Stimulated activated memory B cell treated with anti-CD40 and anti-IgM and Interleukin-4, amounts not matched to agents 10 μg/mL and 1 μg/mL and 100 μg/mL, for 72 hours (primary cell): Measurements from ENCODE around the gene PACRGL.
"Not testable (repeated sequence)": the region's sequence is repeated elsewhere in the genome, so short reads cannot be mapped to it uniquely, and the experiment has no call there.

Experiments
- ATAC-seq: fragments of 150-1000 bp; cut with Tn5 transposase; 2 replicates; pipeline ENCODE4 v1.10.0; 2021
- H3K27ac Mint-ChIP-seq: one replicate; pipeline ENCODE4 v1.8.0; 2022; ENCODE audit warnings: mild to moderate bottlenecking, mixed read lengths
- H3K27me3 Mint-ChIP-seq: one replicate; pipeline ENCODE4 v1.8.0; 2022; ENCODE audit warnings: mixed read lengths
- H3K36me3 Mint-ChIP-seq: one replicate; pipeline ENCODE4 v1.8.0; 2022; ENCODE audit warnings: mixed read lengths
- H3K4me1 Mint-ChIP-seq: one replicate; pipeline ENCODE4 v1.8.0; 2022; ENCODE audit warnings: mixed read lengths
- H3K4me3 Mint-ChIP-seq: one replicate; pipeline ENCODE4 v1.8.0; 2022; ENCODE audit warnings: mild to moderate bottlenecking, moderate library complexity, mixed read lengths
- H3K9me3 Mint-ChIP-seq: one replicate; pipeline ENCODE4 v1.8.0; 2022; ENCODE audit warnings: mixed read lengths

The PACRGL gene

GRCh38 chr4:20684852-20685763 lies 15.2 kb upstream of the PACRGL start:
- Mint-ChIP-seq H3K27ac (no peak overlapping the region), H3K36me3 (no peaks in the 10 kb centered on the region), H3K4me3 (no peak overlapping the region), H3K4me1 (no peaks in the 10 kb centered on the region), H3K27me3 (peaks cover 25% of the 10 kb centered on the region), H3K9me3 (no peaks in the 10 kb centered on the region)
- no peak for ATAC-seq

DNA sequence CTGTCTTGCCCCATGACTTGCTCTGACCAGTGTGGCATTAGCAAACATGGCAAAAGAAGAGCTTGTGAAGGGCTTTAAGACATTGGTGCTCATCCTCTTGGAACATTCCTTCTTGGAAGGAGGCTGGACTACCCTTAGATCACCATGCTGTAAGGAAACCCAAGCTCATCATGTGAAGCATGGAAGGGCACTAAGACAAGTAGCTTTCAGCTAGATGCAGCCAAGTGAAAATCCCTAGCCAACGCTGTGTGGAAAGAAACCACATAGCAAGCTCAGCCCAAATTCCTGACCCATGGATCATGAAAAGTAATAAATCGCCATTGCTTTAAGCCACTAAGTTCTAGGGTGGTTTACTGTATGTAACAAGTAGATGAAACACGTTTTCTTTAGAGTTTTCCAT lies 12.4 kb upstream of the PACRGL start:
- H3K4me1 Mint-ChIP-seq, result no peaks in the 10 kb centered on the region
- no peak overlapping the region for H3K27ac Mint-ChIP-seq
- H3K36me3 Mint-ChIP-seq, result no peaks in the 10 kb centered on the region
- ATAC-seq, result no peak
- no peaks in the 10 kb centered on the region for H3K9me3 Mint-ChIP-seq
- H3K4me3 Mint-ChIP-seq, result no peak overlapping the region
- H3K27me3 Mint-ChIP-seq, result peaks cover 8% of the 10 kb centered on the region

GRCh38 chr4:20696815-20697214 lies 3.4 kb upstream of the PACRGL start:
- H3K4me3 Mint-ChIP-seq, result no peak overlapping the region
- ATAC-seq, result no peak
- no peak overlapping the region for H3K27ac Mint-ChIP-seq
- no peaks in the 10 kb centered on the region for H3K36me3 Mint-ChIP-seq
- H3K27me3 Mint-ChIP-seq, result no peaks in the 10 kb centered on the region
- peaks cover 16% of the 10 kb centered on the region for H3K4me1 Mint-ChIP-seq
- no peaks in the 10 kb centered on the region for H3K9me3 Mint-ChIP-seq

DNA sequence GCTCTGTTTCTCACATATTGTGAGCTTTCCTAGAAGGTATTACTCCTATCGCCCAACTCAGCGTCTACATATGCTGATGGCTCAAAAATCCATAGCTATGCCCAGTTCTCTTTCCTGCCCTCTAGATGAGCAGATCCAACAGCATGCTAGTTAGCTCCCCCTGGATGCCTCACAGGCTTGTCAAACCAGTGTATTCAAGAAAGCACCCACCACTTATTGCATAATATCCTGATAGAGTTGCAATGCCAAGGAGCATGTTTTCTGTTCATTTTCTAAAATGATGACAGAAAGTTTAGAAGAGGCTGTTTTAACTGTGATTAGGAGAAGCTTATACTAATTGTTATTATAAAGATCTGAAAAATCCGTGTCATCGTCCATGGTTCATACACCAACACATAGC lies 1.9 kb upstream of the PACRGL start:
- no peak overlapping the region for H3K27ac Mint-ChIP-seq
- H3K27me3 Mint-ChIP-seq, result no peaks in the 10 kb centered on the region

GRCh38 chr4:20698820-20699219 lies 1.4 kb upstream of the PACRGL start:
- Mint-ChIP-seq H3K4me3 (peak overlapping the region; percentile 63), H3K4me1 (peaks cover 27% of the 10 kb centered on the region), H3K27me3 (no peaks in the 10 kb centered on the region), H3K9me3 (no peaks in the 10 kb centered on the region), H3K36me3 (peaks cover 2% of the 10 kb centered on the region), H3K27ac (no peak overlapping the region)
- ATAC-seq, result no peak

More for the DNA sequence above, 1.9 kb upstream of the PACRGL start:
- H3K4me3 Mint-ChIP-seq, result no peak overlapping the region
- H3K4me1 Mint-ChIP-seq, result peaks cover 24% of the 10 kb centered on the region
- ATAC-seq, result no peak
- no peaks in the 10 kb centered on the region for H3K36me3 Mint-ChIP-seq
- no peaks in the 10 kb centered on the region for H3K9me3 Mint-ChIP-seq

DNA sequence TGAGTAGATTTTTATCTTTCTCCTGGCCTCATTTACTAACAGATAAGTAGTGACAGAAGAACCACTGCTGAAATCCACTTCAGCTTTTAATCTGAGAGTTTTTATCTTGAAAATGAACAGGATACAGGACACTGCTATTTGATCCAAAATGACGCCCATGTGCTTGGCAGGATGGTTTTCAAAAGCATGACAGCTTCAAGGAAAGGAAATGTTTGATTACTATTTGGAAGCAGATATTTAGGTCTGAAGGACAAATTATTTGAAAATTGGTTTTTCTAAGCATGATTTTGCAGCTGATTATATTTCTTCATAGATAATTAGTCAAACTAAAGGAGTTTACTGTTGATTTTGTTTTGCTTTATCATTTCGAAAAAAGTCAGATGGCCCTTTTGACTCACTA lies 11.1 kb downstream of the PACRGL start:
- Mint-ChIP-seq H3K27ac (no peak overlapping the region), H3K27me3 (no peaks in the 10 kb centered on the region), H3K4me1 (no peaks in the 10 kb centered on the region), H3K36me3 (peaks cover 49% of the 10 kb centered on the region), H3K9me3 (peaks cover 4% of the 10 kb centered on the region), H3K4me3 (no peak overlapping the region)
- no peak for ATAC-seq

GRCh38 chr4:20723019-20723418 lies 22.8 kb downstream of the PACRGL start:
- H3K9me3 Mint-ChIP-seq, result peaks cover 7% of the 10 kb centered on the region

DNA sequence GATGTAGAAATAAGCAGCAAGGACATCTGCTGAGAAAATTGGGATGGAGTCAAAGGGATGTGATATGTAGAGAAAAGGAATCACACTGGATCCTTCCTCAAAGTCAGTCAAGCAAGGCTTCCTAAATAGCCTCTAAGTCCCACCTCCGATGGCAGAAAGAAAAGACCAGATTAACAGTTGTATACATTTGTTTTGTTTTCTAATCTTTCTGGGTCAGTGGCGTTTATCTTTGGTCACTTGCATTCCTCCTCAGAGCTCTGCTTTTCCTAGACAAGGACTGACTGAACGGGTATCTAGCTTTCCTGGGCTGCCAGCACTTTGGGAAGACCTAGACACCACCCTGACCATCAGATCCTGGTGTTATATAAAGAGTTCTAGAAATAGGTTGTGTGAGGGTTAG lies 23.2 kb downstream of the PACRGL start:
- H3K27me3 Mint-ChIP-seq, result no peaks in the 10 kb centered on the region
- H3K9me3 Mint-ChIP-seq, result peaks cover 7% of the 10 kb centered on the region
- no peak overlapping the region for H3K4me3 Mint-ChIP-seq
- H3K36me3 Mint-ChIP-seq, result peaks cover 78% of the 10 kb centered on the region
- H3K27ac Mint-ChIP-seq, result no peak overlapping the region
- no peak for ATAC-seq
- H3K4me1 Mint-ChIP-seq, result no peaks in the 10 kb centered on the region

More at GRCh38 chr4:20723019-20723418, 22.8 kb downstream of the PACRGL start:
- Mint-ChIP-seq H3K27ac (no peak overlapping the region), H3K36me3 (peaks cover 82% of the 10 kb centered on the region), H3K4me3 (no peak overlapping the region), H3K27me3 (no peaks in the 10 kb centered on the region), H3K4me1 (no peaks in the 10 kb centered on the region)
- ATAC-seq, result no peak

- Mint-ChIP-seq H3K36me3 (peaks cover 70% of the 10 kb centered on the region), H3K9me3 (peaks cover 7% of the 10 kb centered on the region), H3K4me3 (no peak overlapping the region), H3K4me1 (no peaks in the 10 kb centered on the region), H3K27ac (no peak overlapping the region), H3K27me3 (no peaks in the 10 kb centered on the region)
- ATAC-seq, result no peak
These were observed 24.7 kb downstream of the PACRGL start for GRCh38 chr4:20724915-20725314.

DNA sequence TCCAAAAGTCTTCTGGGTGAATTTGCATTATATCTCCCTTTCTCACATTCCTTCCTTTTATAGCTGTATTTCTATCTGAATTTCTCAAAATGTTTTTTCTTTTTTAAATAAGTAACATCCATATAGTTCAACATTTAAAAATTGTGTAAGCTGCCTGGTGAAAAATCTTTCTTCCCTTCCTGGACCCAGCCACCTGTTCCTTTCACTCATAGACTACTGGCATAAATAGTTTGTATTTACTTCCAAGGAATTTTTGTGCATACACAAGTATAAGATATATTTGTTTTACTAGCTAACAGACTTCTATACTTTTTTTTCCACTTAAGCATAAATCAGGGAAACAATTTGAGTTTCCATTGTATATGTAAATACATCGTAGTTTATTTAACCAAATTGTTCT lies 35.7 kb downstream of the PACRGL start:
- H3K4me3 Mint-ChIP-seq, result no peak overlapping the region
- H3K4me1 Mint-ChIP-seq, result no peaks in the 10 kb centered on the region
- H3K9me3 Mint-ChIP-seq, result peaks cover 21% of the 10 kb centered on the region
- no peaks in the 10 kb centered on the region for H3K27me3 Mint-ChIP-seq
- H3K36me3 Mint-ChIP-seq, result peaks cover 73% of the 10 kb centered on the region
- no peak overlapping the region for H3K27ac Mint-ChIP-seq
- ATAC-seq, result no peak

DNA sequence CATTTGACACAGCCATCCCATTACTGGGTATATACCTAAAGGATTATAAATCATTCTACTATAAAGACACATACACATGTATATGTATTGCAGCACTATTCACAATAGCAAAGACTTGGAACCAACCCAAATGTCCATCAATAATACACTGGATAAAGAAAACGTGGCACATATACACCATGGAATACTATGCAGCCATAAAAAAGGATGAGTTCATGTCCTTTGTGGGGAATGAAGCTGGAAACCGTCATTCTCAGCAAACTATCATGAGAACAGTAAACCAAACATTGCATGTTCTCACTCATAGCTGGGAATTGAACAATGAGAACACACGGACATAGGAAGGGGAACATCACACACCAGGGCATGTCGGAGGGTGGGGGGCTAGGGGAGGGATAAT lies 45.7 kb downstream of the PACRGL start:
- H3K9me3 Mint-ChIP-seq, ATAC-seq, H3K4me3 Mint-ChIP-seq, H3K27ac Mint-ChIP-seq, H3K27me3 Mint-ChIP-seq, H3K4me1 Mint-ChIP-seq: not testable (repeated sequence)
- peaks cover 13% of the 10 kb centered on the region for H3K36me3 Mint-ChIP-seq

GRCh38 chr4:20752641-20753040 lies 52.4 kb downstream of the PACRGL start:
- Mint-ChIP-seq H3K27me3 (no peaks in the 10 kb centered on the region), H3K4me3 (no peak overlapping the region), H3K36me3 (peaks cover 21% of the 10 kb centered on the region), H3K9me3 (no peaks in the 10 kb centered on the region), H3K27ac (no peak overlapping the region), H3K4me1 (no peaks in the 10 kb centered on the region)
- ATAC-seq, result no peak

DNA sequence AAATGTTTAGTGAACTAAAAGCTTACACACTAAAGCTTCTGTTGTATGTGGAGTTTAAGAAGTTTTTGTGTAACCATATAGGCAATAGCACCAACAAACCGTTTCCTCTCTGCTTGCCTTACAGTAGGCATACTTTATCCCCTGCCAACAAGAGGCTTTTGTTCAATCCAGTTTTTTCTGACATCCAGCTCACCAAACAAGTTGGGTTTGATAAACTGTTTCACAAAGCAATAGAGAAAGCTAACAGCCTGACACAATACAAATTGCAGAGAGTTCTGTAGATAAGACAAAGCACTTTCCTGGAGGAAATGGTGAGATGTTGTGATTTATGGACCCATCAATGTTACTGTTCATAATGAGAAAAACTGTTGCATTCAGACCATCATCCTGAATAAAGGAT lies 53.8 kb downstream of the PACRGL start:
- Mint-ChIP-seq H3K4me3 (no peak overlapping the region), H3K27ac (no peak overlapping the region), H3K9me3 (no peaks in the 10 kb centered on the region), H3K36me3 (peaks cover 21% of the 10 kb centered on the region), H3K27me3 (no peaks in the 10 kb centered on the region), H3K4me1 (no peaks in the 10 kb centered on the region)
- ATAC-seq, result no peak

GRCh38 chr4:20760053-20760452 lies 59.8 kb downstream of the PACRGL start:
- H3K4me1 Mint-ChIP-seq, result no peaks in the 10 kb centered on the region
- H3K27me3 Mint-ChIP-seq, result no peaks in the 10 kb centered on the region
- H3K9me3 Mint-ChIP-seq, result no peaks in the 10 kb centered on the region
- no peak overlapping the region for H3K4me3 Mint-ChIP-seq
- H3K36me3 Mint-ChIP-seq, result no peaks in the 10 kb centered on the region
- no peak for ATAC-seq
- no peak overlapping the region for H3K27ac Mint-ChIP-seq

GRCh38 chr4:20761382-20761781 lies 61.1 kb downstream of the PACRGL start:
- Mint-ChIP-seq H3K27me3 (no peaks in the 10 kb centered on the region), H3K4me3 (no peak overlapping the region), H3K27ac (no peak overlapping the region), H3K9me3 (no peaks in the 10 kb centered on the region), H3K4me1 (no peaks in the 10 kb centered on the region), H3K36me3 (no peaks in the 10 kb centered on the region)
- ATAC-seq, result no peak

DNA sequence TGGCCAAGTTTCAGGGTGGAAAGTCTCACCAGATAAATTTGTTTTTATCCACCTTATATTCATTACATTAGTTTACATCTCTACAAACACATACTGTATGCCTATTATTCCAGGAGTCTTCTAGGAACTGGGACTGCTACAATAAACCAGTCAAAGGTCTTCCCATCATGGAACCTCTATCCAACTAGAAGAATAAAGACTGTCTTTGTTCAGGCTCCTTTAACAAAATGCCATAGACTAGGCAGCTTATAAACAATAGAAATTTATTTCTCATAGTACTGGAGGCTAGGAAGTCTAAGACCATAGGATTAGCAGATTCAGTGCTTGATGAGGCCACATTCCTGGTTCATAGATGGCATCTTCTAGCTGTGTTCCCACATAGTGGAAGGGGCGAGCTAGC lies 61.6 kb downstream of the PACRGL start:
- Mint-ChIP-seq H3K27ac (no peak overlapping the region), H3K4me1 (no peaks in the 10 kb centered on the region), H3K27me3 (no peaks in the 10 kb centered on the region), H3K4me3 (no peak overlapping the region), H3K9me3 (no peaks in the 10 kb centered on the region), H3K36me3 (no peaks in the 10 kb centered on the region)
- ATAC-seq, result no peak
